ENCODE measurements around the gene FGD6. TPM values are rescaled to one million over a fixed set of nuclear protein-coding genes. Genes with fewer than 3 reads are reported as not detected.

The FGD6 gene
- total and polyA plus RNA-seq, 2 donors (not counting 1 experiment from before 2014, with no cell fraction given) = 1.2 to 8.4 TPM

DNA sequence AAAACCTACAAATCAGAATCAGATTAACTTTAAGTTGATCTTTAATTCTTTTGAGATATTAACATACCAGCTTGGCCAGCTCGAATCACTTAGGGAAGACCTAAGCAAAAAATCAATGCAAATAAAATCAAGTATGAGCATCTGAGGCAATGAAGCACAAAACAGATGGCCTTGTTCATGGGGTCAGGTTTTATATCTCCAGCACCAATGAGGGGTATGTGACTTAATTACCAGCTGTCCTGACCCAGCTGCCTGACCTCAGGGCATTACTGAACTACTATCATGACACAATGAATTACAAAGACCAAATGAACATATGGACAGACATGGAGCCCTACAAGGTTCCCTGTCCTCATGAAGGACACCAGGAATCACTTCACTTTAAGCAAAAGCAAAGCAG, 70.5 kb downstream of the FGD6 start:
- no peak for DNase-seq
- Mint-ChIP-seq H3K4me1 (no peaks in the 10 kb centered on the region), H3K27ac (no peak overlapping the region), H3K27me3 (no peaks in the 10 kb centered on the region), H3K4me3 (no peak overlapping the region), H3K9me3 (ENCODE audit: insufficient read depth) (no peaks in the 10 kb centered on the region)
- WGBS (ENCODE audit: insufficient coverage) = no CpG with 5 or more reads among the region's 1 CpG
- CTCF ChIA-PET = interaction anchor here (2.4 kb wide), 1 partner anchor 30 kb away, joined by 8 read pairs; no protein-coding TSS in a partner anchor
- POLR2A ChIA-PET = no interaction called here
- Histone ChIP-seq H3K27me3 (replicated peaks in 1 of 4; ENCODE audit: control extremely low read depth in 1 of 4, control insufficient read depth in 3 of 4, insufficient read depth in 4 of 4, low read length in 3 of 4) (no peaks in the 10 kb centered on the region), H3K4me2 (replicated peaks; ENCODE audit: low read depth, low read length, poor library complexity, severe bottlenecking) (no peak overlapping the region), H3K9ac (ENCODE audit: low read length) (no peak overlapping the region), H4K20me1 (ENCODE audit: control insufficient read depth, insufficient read depth, low read length, poor library complexity, severe bottlenecking) (no peaks in the 10 kb centered on the region), H3K27ac (ENCODE audit: low read length in 2 of 2) (no peak overlapping the region), H2AFZ (ENCODE audit: insufficient read depth, low read depth, low read length, poor library complexity, severe bottlenecking) (no peak overlapping the region), H3K79me2 (ENCODE audit: control insufficient read depth, insufficient read depth, low read length) (no peaks in the 10 kb centered on the region), H3K9me3 (ENCODE audit: control extremely low read depth in 1 of 3, control insufficient read depth in 2 of 3, insufficient read depth in 1 of 3, low read length in 2 of 3) (no peaks in the 10 kb centered on the region), H3K4me1 (ENCODE audit: control insufficient read depth in 2 of 2, insufficient read depth in 2 of 2, low read length in 2 of 2) (no peaks in the 10 kb centered on the region), H3K4me3 (ENCODE audit: control extremely low read depth in 1 of 5, extremely low read depth in 1 of 5, insufficient read depth in 1 of 5, low read depth in 2 of 5, low read length in 4 of 5) (no peak overlapping the region), H3K36me3 (replicated peaks in 1 of 2; ENCODE audit: control extremely low read depth in 1 of 2, control insufficient read depth in 1 of 2, extremely low read depth in 1 of 2, insufficient read depth in 2 of 2, low read length in 1 of 2) (no peaks in the 10 kb centered on the region)
- ATAC-seq (ENCODE audit: low read depth) = no peak
- intact Hi-C loops (cut with micrococcal nuclease) = no loop called here
- TF ChIP-seq, protein P1, sequence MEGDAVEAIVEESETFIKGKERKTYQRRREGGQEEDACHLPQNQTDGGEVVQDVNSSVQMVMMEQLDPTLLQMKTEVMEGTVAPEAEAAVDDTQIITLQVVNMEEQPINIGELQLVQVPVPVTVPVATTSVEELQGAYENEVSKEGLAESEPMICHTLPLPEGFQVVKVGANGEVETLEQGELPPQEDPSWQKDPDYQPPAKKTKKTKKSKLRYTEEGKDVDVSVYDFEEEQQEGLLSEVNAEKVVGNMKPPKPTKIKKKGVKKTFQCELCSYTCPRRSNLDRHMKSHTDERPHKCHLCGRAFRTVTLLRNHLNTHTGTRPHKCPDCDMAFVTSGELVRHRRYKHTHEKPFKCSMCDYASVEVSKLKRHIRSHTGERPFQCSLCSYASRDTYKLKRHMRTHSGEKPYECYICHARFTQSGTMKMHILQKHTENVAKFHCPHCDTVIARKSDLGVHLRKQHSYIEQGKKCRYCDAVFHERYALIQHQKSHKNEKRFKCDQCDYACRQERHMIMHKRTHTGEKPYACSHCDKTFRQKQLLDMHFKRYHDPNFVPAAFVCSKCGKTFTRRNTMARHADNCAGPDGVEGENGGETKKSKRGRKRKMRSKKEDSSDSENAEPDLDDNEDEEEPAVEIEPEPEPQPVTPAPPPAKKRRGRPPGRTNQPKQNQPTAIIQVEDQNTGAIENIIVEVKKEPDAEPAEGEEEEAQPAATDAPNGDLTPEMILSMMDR (IDR thresholded peaks at IDR 0.05) = no peak
- TF ChIP-seq EZH2 (IDR thresholded peaks at IDR 0.05; ENCODE audit: borderline replicate concordance, insufficient read depth, low read depth, low read length, poor library complexity, severe bottlenecking) = no peak

DNA sequence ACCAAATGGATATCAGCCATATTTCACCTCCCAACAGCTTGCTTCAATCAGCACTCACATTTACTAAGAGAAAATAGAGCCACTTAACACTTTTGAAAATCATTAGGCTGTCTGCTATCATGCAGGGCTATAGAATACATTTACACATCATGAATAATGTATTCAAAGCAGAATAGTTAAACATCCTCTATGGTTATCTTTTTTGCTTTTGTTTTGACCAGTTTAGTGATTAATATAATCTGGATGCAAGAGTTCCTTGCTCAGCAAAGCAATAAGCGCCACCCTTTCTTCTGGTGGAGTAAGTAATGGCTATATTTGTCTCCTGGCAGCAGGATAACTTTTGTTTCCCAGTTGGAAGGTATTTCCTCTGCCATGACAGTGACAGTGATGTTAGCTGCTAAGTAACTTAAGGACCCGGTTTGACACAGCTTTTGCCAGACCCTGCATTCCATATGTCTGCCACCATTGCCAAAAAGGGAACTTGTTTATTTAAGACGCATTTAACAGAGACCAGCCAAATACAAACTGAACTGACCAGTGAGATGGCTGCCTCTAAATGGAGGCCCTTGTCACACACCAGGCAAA, 73.6 kb downstream of the FGD6 start:
- Histone ChIP-seq H4K20me1 (ENCODE audit: control insufficient read depth, insufficient read depth, low read length, poor library complexity, severe bottlenecking) (no peaks in the 10 kb centered on the region), H3K9me3 (ENCODE audit: control extremely low read depth in 1 of 3, control insufficient read depth in 2 of 3, insufficient read depth in 1 of 3, low read length in 2 of 3) (no peaks in the 10 kb centered on the region), H3K27ac (ENCODE audit: low read length in 2 of 2) (no peak overlapping the region), H3K4me1 (ENCODE audit: control insufficient read depth in 2 of 2, insufficient read depth in 2 of 2, low read length in 2 of 2) (no peaks in the 10 kb centered on the region), H3K79me2 (ENCODE audit: control insufficient read depth, insufficient read depth, low read length) (no peaks in the 10 kb centered on the region), H3K4me3 (ENCODE audit: control extremely low read depth in 1 of 5, extremely low read depth in 1 of 5, insufficient read depth in 1 of 5, low read depth in 2 of 5, low read length in 4 of 5) (no peak overlapping the region), H2AFZ (ENCODE audit: insufficient read depth, low read depth, low read length, poor library complexity, severe bottlenecking) (no peak overlapping the region), H3K27me3 (replicated peaks in 1 of 4; ENCODE audit: control extremely low read depth in 1 of 4, control insufficient read depth in 3 of 4, insufficient read depth in 4 of 4, low read length in 3 of 4) (no peaks in the 10 kb centered on the region), H3K9ac (ENCODE audit: low read length) (no peak overlapping the region), H3K36me3 (replicated peaks in 1 of 2; ENCODE audit: control extremely low read depth in 1 of 2, control insufficient read depth in 1 of 2, extremely low read depth in 1 of 2, insufficient read depth in 2 of 2, low read length in 1 of 2) (no peaks in the 10 kb centered on the region), H3K4me2 (replicated peaks; ENCODE audit: low read depth, low read length, poor library complexity, severe bottlenecking) (no peak overlapping the region)
- Mint-ChIP-seq H3K27me3 (no peaks in the 10 kb centered on the region), H3K4me3 (no peak overlapping the region), H3K27ac (no peak overlapping the region), H3K4me1 (no peaks in the 10 kb centered on the region), H3K9me3 (ENCODE audit: insufficient read depth) (no peaks in the 10 kb centered on the region)
- DNase-seq (no peak), ATAC-seq (ENCODE audit: low read depth) (no peak)
- CTCF ChIA-PET = no interaction called here
- POLR2A ChIA-PET = no interaction called here
- TF ChIP-seq EZH2 (IDR thresholded peaks at IDR 0.05; ENCODE audit: borderline replicate concordance, insufficient read depth, low read depth, low read length, poor library complexity, severe bottlenecking) = no peak
- TF ChIP-seq, protein P1 (IDR thresholded peaks at IDR 0.05) = no peak
- intact Hi-C loops (cut with micrococcal nuclease) = no loop called here
- 79% methylated on average over 2 of the region's 3 CpGs for WGBS (ENCODE audit: insufficient coverage)
